H9 (cell line): Measurements from ENCODE around the gene PRKCB. TPM values are rescaled to one million over a fixed set of nuclear protein-coding genes. Genes with fewer than 3 reads are reported as not detected.

Experiments used
- DNase-seq: peaks from one replicate; pipeline ENCODE4 v3.0.0-alpha.2; 2017
- H2AFZ ChIP-seq: one replicate; pipeline ENCODE4 v1.6.1; 2013; ENCODE audit warnings: mild to moderate bottlenecking, low read length, control low read depth, moderate library complexity
- H2AK5ac ChIP-seq: 2 replicates; pipeline ENCODE4 v1.6.1; 2013; ENCODE audit warnings: low read length, control low read depth, mixed read lengths; ENCODE audit not compliant: insufficient read length
- H2BK120ac ChIP-seq: one replicate; pipeline ENCODE4 v1.6.1; 2013; ENCODE audit warnings: low read depth, mild to moderate bottlenecking, low read length, control low read depth, inconsistent platforms; ENCODE audit not compliant: poor library complexity, severe bottlenecking
- H2BK12ac ChIP-seq: 2 replicates; pipeline ENCODE4 v1.6.1; 2013; ENCODE audit warnings: low read length, control low read depth, mixed read lengths, low read depth; ENCODE audit not compliant: insufficient read length
- H2BK15ac ChIP-seq: 2 replicates; pipeline ENCODE4 v1.6.1; 2013; ENCODE audit warnings: low read depth, low read length, control low read depth
- H2BK20ac ChIP-seq: one replicate; pipeline ENCODE4 v1.6.1; 2013; ENCODE audit warnings: low read depth, mild to moderate bottlenecking, low read length, control low read depth, inconsistent platforms; ENCODE audit not compliant: poor library complexity, severe bottlenecking
- H2BK5ac ChIP-seq: 2 replicates; pipeline ENCODE4 v1.6.1; 2013; ENCODE audit warnings: low read length, control low read depth, mixed read lengths; ENCODE audit not compliant: insufficient read length
- H3K14ac ChIP-seq: 2 replicates; pipeline ENCODE4 v1.6.1; 2013; ENCODE audit warnings: low read length, control low read depth; ENCODE audit not compliant: insufficient read depth
- H3K18ac ChIP-seq: 2 replicates; pipeline ENCODE4 v1.6.1; 2013; ENCODE audit warnings: low read depth, mild to moderate bottlenecking, mixed read lengths, low read length, control low read depth; ENCODE audit not compliant: insufficient read length
- H3K23ac ChIP-seq: 2 replicates; pipeline ENCODE4 v1.6.1; 2013; ENCODE audit warnings: low read length, control low read depth, mixed read lengths, low read depth; ENCODE audit not compliant: insufficient read length
- H3K23me2 ChIP-seq: 2 replicates; pipeline ENCODE4 v1.6.1; 2013; ENCODE audit warnings: low read depth, mild to moderate bottlenecking, mixed read lengths, low read length, control low read depth; ENCODE audit not compliant: insufficient read length, poor library complexity, severe bottlenecking
- H3K27ac ChIP-seq: 2 replicates; pipeline ENCODE4 v1.5.1; 2013; ENCODE audit warnings: low read length, control low read depth, mixed read lengths, low read depth; ENCODE audit not compliant: insufficient read length
- H3K27me3 ChIP-seq: 2 replicates; pipeline ENCODE4 v1.6.1; 2013; ENCODE audit warnings: low read length, control low read depth, inconsistent platforms; ENCODE audit not compliant: insufficient read depth
- H3K4ac ChIP-seq: 2 replicates; pipeline ENCODE4 v1.6.1; 2013; ENCODE audit warnings: low read depth, mild to moderate bottlenecking, control low read depth, inconsistent platforms, low read length, moderate library complexity
- H3K4me1 ChIP-seq: 2 replicates; pipeline ENCODE4 v1.6.1; 2013; ENCODE audit warnings: low read length, control low read depth, inconsistent platforms; ENCODE audit not compliant: insufficient read depth
- H3K4me2 ChIP-seq: 2 replicates; pipeline ENCODE4 v1.6.1; 2013; ENCODE audit warnings: low read length, control low read depth, mixed read lengths; ENCODE audit not compliant: insufficient read length, insufficient read depth
- H3K56ac ChIP-seq: 2 replicates; pipeline ENCODE4 v1.6.1; 2013; ENCODE audit warnings: low read depth, mild to moderate bottlenecking, mixed read lengths, low read length, control low read depth; ENCODE audit not compliant: insufficient read length
- H3K79me1 ChIP-seq: 2 replicates; pipeline ENCODE4 v1.6.1; 2013; ENCODE audit warnings: low read depth, mild to moderate bottlenecking, moderate library complexity, low read length, control low read depth, inconsistent platforms; ENCODE audit not compliant: insufficient read depth, poor library complexity, severe bottlenecking
- H3K79me2 ChIP-seq: 2 replicates; pipeline ENCODE4 v1.6.1; 2013; ENCODE audit warnings: low read length, control low read depth, inconsistent platforms; ENCODE audit not compliant: insufficient read depth
- H3K9ac ChIP-seq: 2 replicates; pipeline ENCODE4 v1.6.1; 2013; ENCODE audit warnings: low read length, control low read depth, mixed read lengths; ENCODE audit not compliant: insufficient read length; ENCODE audit errors: extremely low read depth
- H3K9me3 ChIP-seq: one replicate; pipeline ENCODE4 v1.6.1; 2013; ENCODE audit warnings: low read depth, low read length, inconsistent platforms; ENCODE audit not compliant: control insufficient read depth
- H3T11ph ChIP-seq: one replicate; pipeline ENCODE4 v1.6.1; 2013; ENCODE audit warnings: mild to moderate bottlenecking, low read length, control low read depth, inconsistent platforms
- H4K20me1 ChIP-seq: one replicate; pipeline ENCODE4 v1.6.1; 2013; ENCODE audit not compliant: control insufficient read depth, insufficient read length, insufficient read depth
- H4K5ac ChIP-seq: 2 replicates; pipeline ENCODE4 v1.6.1; 2013; ENCODE audit warnings: low read depth, mild to moderate bottlenecking, mixed read lengths, low read length, control low read depth; ENCODE audit not compliant: insufficient read length
- H4K8ac ChIP-seq: replicated peaks from 2 replicates; pipeline ENCODE4 v1.6.1; 2013; ENCODE audit warnings: low read length, control low read depth, mixed read lengths, low read depth; ENCODE audit not compliant: insufficient read length
- H4K91ac ChIP-seq: 2 replicates; pipeline ENCODE4 v1.6.1; 2013; ENCODE audit warnings: low read depth, mild to moderate bottlenecking, moderate library complexity, mixed read lengths, low read length, control low read depth; ENCODE audit not compliant: insufficient read length
- H3K27ac Mint-ChIP-seq, 3 experiments: 2 replicates in 2 of 3; 3 replicates in 1 of 3; pipeline ENCODE4 v1.8.0; 2020 to 2021; ENCODE audit warnings: mixed read lengths in 3 of 3, mild to moderate bottlenecking in 1 of 3, moderate library complexity in 1 of 3
- H3K27me3 Mint-ChIP-seq: 2 replicates; pipeline ENCODE4 v1.8.0; 2021; ENCODE audit warnings: low read depth, mild to moderate bottlenecking, moderate library complexity, mixed read lengths
- H3K36me3 Mint-ChIP-seq, 3 experiments: 2 replicates in 2 of 3; 3 replicates in 1 of 3; pipeline ENCODE4 v1.8.0; 2020 to 2021; ENCODE audit warnings: low read depth in 3 of 3, mixed read lengths in 3 of 3; ENCODE audit not compliant: insufficient read depth in 1 of 3
- H3K4me1 Mint-ChIP-seq, 2 experiments: 2 replicates each; pipeline ENCODE4 v1.8.0; 2020; ENCODE audit warnings: mixed read lengths in 2 of 2
- H3K4me3 Mint-ChIP-seq, 2 experiments: 2 replicates in 1 of 2; 3 replicates in 1 of 2; pipeline ENCODE4 v1.8.0; 2020 to 2021; ENCODE audit warnings: mild to moderate bottlenecking in 2 of 2, mixed read lengths in 2 of 2, moderate library complexity in 1 of 2
- H3K9me3 Mint-ChIP-seq, 2 experiments: 2 replicates in 1 of 2; 3 replicates in 1 of 2; pipeline ENCODE4 v1.8.0; 2020; ENCODE audit warnings: mild to moderate bottlenecking in 2 of 2, mixed read lengths in 2 of 2, moderate library complexity in 1 of 2
- CTCF ChIP-seq: fragments of 200-600 bp; sonication (generic); conservative IDR thresholded peaks from 3 replicates; pipeline ENCODE4 v1.8.0; 2021; ENCODE audit warnings: antibody characterized with exemption, mild to moderate bottlenecking
- WGBS: extraction: QIAGEN DNeasy Blood & Tissue Kit; methylation state at CpG from one replicate; pipeline ENCODE4 v1.1.7; 2013; ENCODE audit warnings: missing lambda C conversion rate, low lambda C conversion rate, mixed read lengths; ENCODE audit not compliant: insufficient read length; ENCODE audit errors: extremely low coverage; 5-methylcytosine and 5-hydroxymethylcytosine counted together
- total RNA-seq: library from RNA; stranded (reverse); gene quantifications from 2 replicates; pipeline ENCODE4 v1.2.1, GENCODE V29; 2021

Gene PRKCB
- total RNA-seq, 1 experiment from 2014 or later: 7.0 TPM

- H2BK12ac ChIP-seq: no peak overlapping the region
- TF ChIP-seq CTCF: no peak
- no CpG with 5 or more reads among the region's 9 CpGs for WGBS
- H3K9me3 ChIP-seq: no peaks in the 10 kb centered on the region
- H3K23ac ChIP-seq: no peak overlapping the region
- H3K14ac ChIP-seq: no peak overlapping the region
- H4K91ac ChIP-seq: no peak overlapping the region
- no peaks in the 10 kb centered on the region; the same call in 1 of the 2 replicates for H3K4me1 ChIP-seq
- H3K79me2 ChIP-seq: no peaks in the 10 kb centered on the region
- H2BK5ac ChIP-seq: no peak overlapping the region
- no peaks in the 10 kb centered on the region for H3K27me3 ChIP-seq
- no peak overlapping the region for H2AFZ ChIP-seq
- H3K27ac Mint-ChIP-seq: 0 out of 7 replicates have a peak overlapping the region, but pooled peaks of 1 of the 3 experiments have one; percentile 36
- no peak overlapping the region for H3K4me2 ChIP-seq
- no peak overlapping the region for H4K8ac ChIP-seq
- H4K20me1 ChIP-seq: no peaks in the 10 kb centered on the region
- H3K79me1 ChIP-seq: no peaks in the 10 kb centered on the region
- no peak overlapping the region for H2BK15ac ChIP-seq
- no peaks in the 10 kb centered on the region; a peak in 1 of 5 replicates for H3K9me3 Mint-ChIP-seq
- no peak overlapping the region for H4K5ac ChIP-seq
- no peak for DNase-seq
- no peak overlapping the region for H2BK120ac ChIP-seq
- H3K9ac ChIP-seq: no peak overlapping the region
- H3K4me3 Mint-ChIP-seq: no peak overlapping the region
- H2BK20ac ChIP-seq: no peak overlapping the region
- no peak overlapping the region for H3K27ac ChIP-seq
- no peaks in the 10 kb centered on the region for H3K23me2 ChIP-seq
- no peak overlapping the region for H2AK5ac ChIP-seq
- no peak overlapping the region for H3K18ac ChIP-seq
- no peak overlapping the region for H3T11ph ChIP-seq
- H3K27me3 Mint-ChIP-seq: peaks cover 1% of the 10 kb centered on the region; the same call in 1 of the 2 replicates
- H3K4me1 Mint-ChIP-seq: peaks cover 13 to 22% of the 10 kb centered on the region in 2 experiments
- H3K36me3 Mint-ChIP-seq: no peaks in the 10 kb centered on the region
- H3K4ac ChIP-seq: no peak overlapping the region
- H3K56ac ChIP-seq: no peak overlapping the region
Measured at GRCh38 chr16:23908790-23909189, 73.0 kb downstream of the PRKCB start.
